Caco-2 (cell line): ENCODE data around the gene RHBDD1. TPM values are rescaled to one million over a fixed set of nuclear protein-coding genes. Genes with fewer than 3 reads are reported as not detected.

Source experiments
- BruUV-seq: library from RNA; stranded (reverse); fragments of 400-500 nt; replicated peaks from 2 replicates; lab custom pipeline; 2021; lab: Mats Ljungman, UMichigan
- CTCF ChIA-PET: fragments of 300-600 bp; sonication (Branson Sonifier 250); formaldehyde crosslinking; loops from one replicate; lab custom pipeline; 2022; ENCODE audit warnings: antibody characterized with exemption; lab: Charles Lee
- POLR2A ChIA-PET: fragments of 300-600 bp; sonication (Branson Sonifier 250); formaldehyde crosslinking; loops from one replicate; lab custom pipeline; 2022; ENCODE audit warnings: antibody characterized with exemption; lab: Charles Lee
- DNase-seq, 2 experiments: peaks; one replicate each; pipeline versions ENCODE4 v3.0.0 to v3.0.0-alpha.2; 2020 to 2022
- H3K27me3 ChIP-seq: replicated peaks from 2 replicates; pipeline ENCODE4 v1.6.0; 2011; ENCODE audit warnings: low read length; ENCODE audit not compliant: control insufficient read depth, insufficient read depth
- H3K36me3 ChIP-seq: 2 replicates; pipeline ENCODE4 v1.5.1; 2011; ENCODE audit warnings: low read length; ENCODE audit not compliant: control insufficient read depth, insufficient read depth
- H3K4me1 ChIP-seq: fragments of 250-450 bp; sonication (Bioruptor Pico); 2 replicates; pipeline ENCODE4 v1.5.1; 2020; ENCODE audit warnings: mild to moderate bottlenecking
- H3K4me3 ChIP-seq: 2 replicates; pipeline ENCODE4 v1.5.1; 2011; ENCODE audit warnings: low read depth, mild to moderate bottlenecking, control low read depth, low read length
- H3K9me3 ChIP-seq: fragments of 250-450 bp; sonication (Bioruptor Pico); 2 replicates; pipeline ENCODE4 v1.5.1; 2020; ENCODE audit warnings: mild to moderate bottlenecking, moderate library complexity
- H3K27ac Mint-ChIP-seq: one replicate; pipeline ENCODE4 v1.8.0; 2022; ENCODE audit warnings: mixed read lengths; ENCODE audit not compliant: unreplicated experiment
- H3K27me3 Mint-ChIP-seq: one replicate; pipeline ENCODE4 v1.8.0; 2022; ENCODE audit warnings: mixed read lengths; ENCODE audit not compliant: insufficient read depth, unreplicated experiment
- H3K36me3 Mint-ChIP-seq: one replicate; pipeline ENCODE4 v1.8.0; 2022; ENCODE audit warnings: mild to moderate bottlenecking, mixed read lengths; ENCODE audit not compliant: insufficient read depth, unreplicated experiment
- H3K4me1 Mint-ChIP-seq: one replicate; pipeline ENCODE4 v1.8.0; 2022; ENCODE audit warnings: low read depth, mixed read lengths; ENCODE audit not compliant: unreplicated experiment
- H3K4me3 Mint-ChIP-seq: one replicate; pipeline ENCODE4 v1.8.0; 2022; ENCODE audit warnings: mild to moderate bottlenecking, moderate library complexity, mixed read lengths; ENCODE audit not compliant: unreplicated experiment
- H3K9me3 Mint-ChIP-seq: one replicate; pipeline ENCODE4 v1.8.0; 2022; ENCODE audit warnings: mixed read lengths; ENCODE audit not compliant: unreplicated experiment
- intact Hi-C: fragments of 100-400 bp; cut with micrococcal nuclease; formaldehyde crosslinking; loops from one replicate; pipeline ENCODE4 v1.10.0; 2022; ENCODE audit not compliant: unreplicated experiment
- total RNA-seq: library from RNA; stranded (reverse); gene quantifications from 2 replicates; pipeline ENCODE4 v1.2.3, GENCODE V29; 2022
- TF ChIP-seq, protein P1 (sequence below), 2 experiments: fragments of 200-600 bp in 1 of 2; IDR thresholded peaks; 1 replicate in 1 of 2; 2 replicates in 1 of 2; pipeline versions ENCODE4 v1.5.1 to v1.8.0; 2011 to 2022; ENCODE audit warnings: antibody characterized with exemption in 1 of 2, control low read depth in 1 of 2, inconsistent platforms in 1 of 2, low read depth in 1 of 2, low read length in 1 of 2, mild to moderate bottlenecking in 1 of 2, moderate library complexity in 1 of 2; ENCODE audit not compliant: insufficient read depth in 1 of 2, severe bottlenecking in 1 of 2, unreplicated experiment in 1 of 2

The RHBDD1 gene
- total RNA-seq, 1 experiment from 2014 or later: 14.3 TPM

DNA sequence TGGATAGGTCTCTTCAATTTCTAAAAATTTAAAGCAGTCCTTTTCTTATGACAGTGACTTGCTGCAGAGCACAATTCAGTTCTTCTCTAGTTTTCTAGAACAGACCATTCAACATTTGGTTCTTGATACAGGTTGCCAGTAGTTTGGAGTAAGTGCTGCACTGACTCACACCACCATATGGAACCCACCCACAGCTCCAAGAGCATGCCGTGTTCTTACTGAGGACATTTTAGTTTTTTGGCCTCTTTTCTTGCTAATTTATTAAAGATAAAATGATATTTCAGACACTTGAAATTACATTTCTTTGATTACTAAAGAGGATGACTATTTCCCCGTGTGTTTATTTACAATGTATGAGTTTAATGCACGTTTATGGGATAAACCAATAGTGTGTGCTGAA lies 208.1 kb downstream of the RHBDD1 start:
- Mint-ChIP-seq H3K27ac (no peak overlapping the region), H3K4me3 (no peak overlapping the region), H3K27me3 (no peaks in the 10 kb centered on the region), H3K36me3 (no peaks in the 10 kb centered on the region), H3K9me3 (no peaks in the 10 kb centered on the region), H3K4me1 (no peaks in the 10 kb centered on the region)
- no peaks in the 10 kb centered on the region for H3K36me3 ChIP-seq
- no peaks in the 10 kb centered on the region for H3K27me3 ChIP-seq
- no peaks in the 10 kb centered on the region for H3K9me3 ChIP-seq
- no TSS peak for BruUV-seq
- ChIA-PET POLR2A (no interaction called here), CTCF (no interaction called here)
- TF ChIP-seq, protein P1, sequence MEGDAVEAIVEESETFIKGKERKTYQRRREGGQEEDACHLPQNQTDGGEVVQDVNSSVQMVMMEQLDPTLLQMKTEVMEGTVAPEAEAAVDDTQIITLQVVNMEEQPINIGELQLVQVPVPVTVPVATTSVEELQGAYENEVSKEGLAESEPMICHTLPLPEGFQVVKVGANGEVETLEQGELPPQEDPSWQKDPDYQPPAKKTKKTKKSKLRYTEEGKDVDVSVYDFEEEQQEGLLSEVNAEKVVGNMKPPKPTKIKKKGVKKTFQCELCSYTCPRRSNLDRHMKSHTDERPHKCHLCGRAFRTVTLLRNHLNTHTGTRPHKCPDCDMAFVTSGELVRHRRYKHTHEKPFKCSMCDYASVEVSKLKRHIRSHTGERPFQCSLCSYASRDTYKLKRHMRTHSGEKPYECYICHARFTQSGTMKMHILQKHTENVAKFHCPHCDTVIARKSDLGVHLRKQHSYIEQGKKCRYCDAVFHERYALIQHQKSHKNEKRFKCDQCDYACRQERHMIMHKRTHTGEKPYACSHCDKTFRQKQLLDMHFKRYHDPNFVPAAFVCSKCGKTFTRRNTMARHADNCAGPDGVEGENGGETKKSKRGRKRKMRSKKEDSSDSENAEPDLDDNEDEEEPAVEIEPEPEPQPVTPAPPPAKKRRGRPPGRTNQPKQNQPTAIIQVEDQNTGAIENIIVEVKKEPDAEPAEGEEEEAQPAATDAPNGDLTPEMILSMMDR (IDR thresholded peaks at IDR 0.05; ENCODE audit: insufficient read depth in 1 of 2, low read depth in 1 of 2, low read length in 1 of 2, severe bottlenecking in 1 of 2, unreplicated experiment in 1 of 2): no peak
- 0 out of 2 replicates have a peak, but pooled peaks cover 1% of the 10 kb centered on the region for H3K4me1 ChIP-seq
- intact Hi-C loops: no loop called here
- DNase-seq: no peak
- no peak overlapping the region for H3K4me3 ChIP-seq

Other genes starting within 250 kb of the RHBDD1 start
- 27.9 and 32.4 TPM in 2 replicates for gene IRS1, start 36.2 kb upstream of the RHBDD1 start, total RNA-seq